AG10803 (cell line): ENCODE results near the gene APLN.

Experiments
- DNase-seq: peaks from one replicate; pipeline ENCODE4 v3.0.0; 2010; ENCODE audit warnings: low read depth
- H3K4me3 ChIP-seq: 2 replicates; pipeline ENCODE4 v1.5.1; 2011; ENCODE audit warnings: mild to moderate bottlenecking, low read length, control low read depth
- TF ChIP-seq, protein P1 (sequence below): conservative IDR thresholded peaks from 2 replicates; pipeline ENCODE4 v1.5.1; 2011; ENCODE audit warnings: mild to moderate bottlenecking, low read length, control low read depth, inconsistent platforms

Gene APLN

DNA sequence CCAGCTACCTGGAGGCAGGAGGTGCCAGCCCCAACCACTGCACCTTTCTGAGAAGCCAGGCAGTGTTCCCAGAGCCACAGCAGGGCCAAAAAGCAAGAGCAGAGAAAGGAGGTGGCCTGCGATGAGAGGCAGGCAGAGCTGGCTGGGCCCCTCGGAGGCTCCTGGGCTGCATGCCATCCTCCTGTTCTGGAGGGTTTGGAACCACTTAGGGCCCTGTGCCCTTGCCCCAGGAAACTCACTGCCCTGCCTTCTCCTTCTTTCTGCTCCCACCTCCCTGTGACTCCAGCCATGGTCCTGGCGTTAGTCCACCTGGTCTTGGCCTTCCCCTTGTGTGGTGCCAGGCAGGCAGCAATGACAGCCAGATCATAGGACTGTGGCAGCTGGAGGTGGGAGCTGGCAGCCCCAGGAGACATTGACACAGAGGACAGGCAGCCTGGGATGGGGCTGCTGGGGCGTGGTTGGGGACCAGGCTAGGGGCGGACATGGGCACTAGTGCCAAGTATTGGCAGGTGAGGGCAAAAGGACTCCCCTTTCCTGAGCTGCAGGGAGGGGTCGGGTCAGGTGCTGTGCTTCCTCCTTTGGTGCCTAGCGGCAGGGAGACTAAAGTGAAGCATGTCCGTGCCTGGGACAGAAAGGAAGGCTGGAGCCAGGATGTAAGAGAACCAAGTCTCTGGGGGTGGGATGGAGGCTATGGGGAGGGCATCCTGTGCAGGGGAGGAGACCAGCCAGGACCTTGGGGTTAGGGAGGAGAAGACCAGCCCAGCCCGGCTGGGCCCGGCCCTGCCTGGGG is 1.4 kb downstream of the APLN start:
- no peak for DNase-seq

DNA sequence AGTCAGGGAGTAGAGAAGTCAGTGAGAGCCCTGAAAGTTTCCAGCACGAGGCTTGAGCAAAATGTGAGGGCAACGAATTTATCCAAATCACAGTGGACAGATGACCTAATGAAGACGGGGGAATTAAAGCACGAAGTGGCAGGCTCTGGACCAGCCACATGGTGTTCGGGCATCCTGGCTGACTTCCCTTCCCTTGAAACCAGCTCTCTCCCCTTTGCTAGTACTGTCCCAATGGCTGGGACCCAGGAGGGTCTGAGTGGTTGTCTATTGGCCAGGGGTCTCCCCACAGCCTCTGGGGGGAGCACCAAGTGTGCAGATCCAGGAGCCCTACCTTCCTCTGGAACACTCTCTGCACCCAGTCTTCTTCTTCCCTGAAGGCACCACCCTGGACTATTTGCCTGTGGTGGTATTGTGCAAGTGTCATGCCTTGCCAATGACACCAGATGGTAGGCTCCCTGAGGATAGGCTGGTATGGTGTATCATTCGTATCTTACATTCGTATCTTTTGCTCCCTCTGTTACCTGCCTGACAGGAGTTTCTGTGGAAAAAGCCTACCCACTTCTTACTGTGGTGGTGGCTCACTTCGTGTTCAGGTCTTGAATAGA is 2.1 kb downstream of the APLN start:
- TF ChIP-seq, protein P1, sequence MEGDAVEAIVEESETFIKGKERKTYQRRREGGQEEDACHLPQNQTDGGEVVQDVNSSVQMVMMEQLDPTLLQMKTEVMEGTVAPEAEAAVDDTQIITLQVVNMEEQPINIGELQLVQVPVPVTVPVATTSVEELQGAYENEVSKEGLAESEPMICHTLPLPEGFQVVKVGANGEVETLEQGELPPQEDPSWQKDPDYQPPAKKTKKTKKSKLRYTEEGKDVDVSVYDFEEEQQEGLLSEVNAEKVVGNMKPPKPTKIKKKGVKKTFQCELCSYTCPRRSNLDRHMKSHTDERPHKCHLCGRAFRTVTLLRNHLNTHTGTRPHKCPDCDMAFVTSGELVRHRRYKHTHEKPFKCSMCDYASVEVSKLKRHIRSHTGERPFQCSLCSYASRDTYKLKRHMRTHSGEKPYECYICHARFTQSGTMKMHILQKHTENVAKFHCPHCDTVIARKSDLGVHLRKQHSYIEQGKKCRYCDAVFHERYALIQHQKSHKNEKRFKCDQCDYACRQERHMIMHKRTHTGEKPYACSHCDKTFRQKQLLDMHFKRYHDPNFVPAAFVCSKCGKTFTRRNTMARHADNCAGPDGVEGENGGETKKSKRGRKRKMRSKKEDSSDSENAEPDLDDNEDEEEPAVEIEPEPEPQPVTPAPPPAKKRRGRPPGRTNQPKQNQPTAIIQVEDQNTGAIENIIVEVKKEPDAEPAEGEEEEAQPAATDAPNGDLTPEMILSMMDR: no peak
- DNase-seq: no peak
- no peak overlapping the region for H3K4me3 ChIP-seq

More for the DNA sequence above, 1.4 kb downstream of the APLN start:
- H3K4me3 ChIP-seq: no peak overlapping the region; the same call in 1 of the 2 replicates
- TF ChIP-seq, protein P1: no peak

DNA sequence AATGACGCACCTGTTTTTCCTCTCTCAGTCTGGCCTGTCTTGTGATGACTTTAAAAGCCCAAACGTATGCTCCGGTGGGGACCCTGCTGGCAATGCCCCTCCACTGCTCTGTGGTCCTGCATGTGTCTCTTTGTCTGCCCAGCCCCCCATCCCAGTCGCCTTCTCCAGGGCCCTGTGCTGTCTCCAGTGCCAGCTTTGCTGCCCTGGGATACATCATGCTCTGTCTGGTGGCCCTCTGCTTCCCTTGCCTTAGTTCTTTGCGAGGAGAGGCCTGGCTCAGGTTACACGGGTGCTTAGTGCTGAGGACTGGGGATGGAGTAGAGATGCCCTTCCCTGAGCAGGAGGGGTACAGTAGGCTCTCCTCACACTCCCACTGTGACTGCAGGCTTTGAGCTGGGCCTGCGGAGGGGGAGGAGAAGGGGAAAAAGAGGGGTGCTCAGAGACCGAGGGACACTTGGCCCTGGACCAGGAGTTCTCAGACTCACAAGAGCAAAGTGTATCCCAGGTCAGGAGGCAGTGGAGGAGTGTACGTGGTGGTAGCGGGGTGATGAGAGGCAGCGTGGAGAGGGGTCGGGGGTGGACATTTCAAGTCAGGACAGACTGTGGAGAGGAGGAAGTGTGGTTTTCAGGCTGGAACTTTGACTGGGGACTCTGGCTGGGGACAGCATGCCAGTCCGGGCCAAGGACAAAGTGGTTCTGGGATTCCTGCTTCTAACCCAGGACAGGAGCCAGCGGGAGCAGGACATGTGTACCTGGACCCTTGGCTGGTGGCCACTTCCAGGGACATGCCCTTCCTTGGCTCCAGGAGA is 2.8 kb downstream of the APLN start:
- no peak for DNase-seq
- TF ChIP-seq, protein P1: no peak
- no peak overlapping the region for H3K4me3 ChIP-seq

DNA sequence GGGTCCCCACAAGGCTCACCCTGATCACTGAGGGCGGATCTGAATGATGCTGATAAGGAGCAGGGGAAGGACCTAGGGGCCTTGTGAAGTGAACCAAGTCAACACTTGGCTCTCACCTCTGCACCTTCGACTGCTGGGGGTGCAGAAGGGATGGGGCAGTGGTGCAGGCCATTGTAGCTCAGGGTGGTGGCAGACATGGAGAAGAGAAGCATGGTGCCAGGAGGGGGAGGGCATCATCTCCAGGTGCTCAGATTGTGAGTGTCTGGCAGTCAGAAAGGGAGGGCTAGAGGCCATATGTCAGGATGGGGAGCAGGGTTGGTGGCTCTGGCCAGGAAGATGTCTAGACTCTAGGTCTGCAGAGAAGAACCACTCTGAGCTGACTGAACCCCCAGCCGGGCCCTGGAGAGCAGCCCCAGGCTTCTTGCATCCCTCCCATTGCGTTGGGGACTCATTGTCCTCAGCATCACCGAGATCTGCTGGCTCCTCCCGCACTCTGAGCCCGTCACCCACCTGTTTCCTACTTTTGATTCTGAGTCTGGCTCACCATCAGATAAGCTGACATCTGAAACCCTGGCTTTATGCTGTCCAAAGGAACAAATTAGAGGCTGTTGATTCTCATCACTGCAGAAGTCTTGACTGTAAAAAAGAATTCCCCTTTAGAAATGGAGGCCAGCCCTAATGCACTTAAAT is 3.8 kb downstream of the APLN start:
- TF ChIP-seq, protein P1: no peak
- no peak for DNase-seq
- H3K4me3 ChIP-seq: no peak overlapping the region

DNA sequence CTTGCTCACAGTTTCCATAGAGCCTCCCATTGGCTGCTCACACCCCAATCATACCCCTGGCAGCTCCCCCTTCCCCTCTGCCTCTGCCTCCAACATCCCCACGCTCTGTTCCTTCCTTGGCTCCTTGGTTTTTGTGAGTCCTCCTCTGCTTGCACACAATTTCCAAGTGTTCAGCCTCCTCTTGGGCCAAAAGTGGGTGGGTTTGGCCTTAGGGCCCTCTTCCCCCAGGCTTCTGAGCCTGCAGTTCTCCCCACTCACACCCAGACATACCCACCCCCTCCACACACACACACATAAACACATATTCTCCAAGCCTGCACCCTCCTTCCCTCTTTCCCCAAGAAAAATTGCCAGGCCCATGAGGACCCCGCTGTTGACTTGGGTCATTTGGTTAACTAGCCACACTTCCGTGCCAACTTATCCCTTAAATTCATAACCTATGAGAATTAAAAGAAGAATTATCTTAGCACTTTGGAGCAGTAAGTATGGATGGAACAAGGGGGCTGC is 4.5 kb downstream of the APLN start:
- no peak overlapping the region for H3K4me3 ChIP-seq
- TF ChIP-seq, protein P1: no peak
- DNase-seq: no peak

DNA sequence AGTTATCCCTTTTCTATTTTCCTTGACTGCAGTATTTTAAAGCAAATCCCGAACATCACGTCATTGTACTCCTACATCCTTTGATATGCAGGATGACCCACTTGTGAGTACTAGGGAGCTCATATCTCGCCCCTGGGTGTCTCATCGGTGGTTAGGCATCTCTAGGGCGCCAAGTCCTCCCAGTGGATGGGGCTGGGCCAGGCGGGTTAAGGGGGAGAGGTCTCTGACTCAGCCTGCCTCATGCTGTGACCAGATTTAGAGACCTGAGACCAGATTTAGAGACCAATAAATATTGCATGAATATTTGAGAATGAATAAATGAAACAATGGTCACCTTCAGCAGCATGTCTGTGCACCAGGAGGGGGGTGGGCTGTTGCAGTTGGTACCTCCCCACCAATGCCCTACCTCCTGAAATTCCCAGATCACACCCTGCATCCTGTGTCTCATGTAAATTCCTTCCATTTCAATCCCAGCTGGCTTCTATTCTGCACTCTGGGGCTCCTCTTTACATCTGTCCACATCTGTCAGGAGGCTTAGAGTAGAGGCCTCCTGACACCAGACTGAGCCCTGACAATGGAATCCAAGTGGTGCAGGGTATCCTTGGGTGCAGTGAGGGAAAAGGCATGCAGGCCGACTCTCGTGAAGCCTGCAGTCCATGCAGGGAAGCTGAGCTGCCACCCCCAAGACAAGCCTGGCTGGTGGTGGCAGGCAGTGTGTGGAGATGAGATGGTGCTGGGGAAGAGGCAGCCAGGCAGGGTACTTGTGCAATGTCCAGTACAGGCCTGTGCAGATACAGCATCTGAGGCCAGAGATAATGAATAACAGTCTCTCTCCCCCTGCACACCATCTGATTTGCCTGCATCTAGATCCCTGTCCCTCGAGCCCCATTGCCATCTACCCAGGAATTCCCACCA is 5.2 kb downstream of the APLN start:
- no peak for DNase-seq
- H3K4me3 ChIP-seq: no peak overlapping the region
- TF ChIP-seq, protein P1: no peak
